ENCODE data around the gene MAPK4. TPM values are rescaled to one million over a fixed set of nuclear protein-coding genes. Genes with fewer than 3 reads are reported as not detected.

Gene MAPK4
- total RNA-seq, 1 donor from 2014 or later = not detected

GRCh38 chr18:50738098-50738757 is 178.3 kb downstream of the MAPK4 start:
- H3K27me3 Mint-ChIP-seq (ENCODE audit: insufficient read depth) = no peaks in the 10 kb centered on the region
- H3K4me1 Mint-ChIP-seq (ENCODE audit: low read depth) = no peaks in the 10 kb centered on the region
- no peaks in the 10 kb centered on the region for H3K36me3 Mint-ChIP-seq (ENCODE audit: low read depth)
- intact Hi-C loops (cut with micrococcal nuclease) = no loop called here
- H3K9me3 Mint-ChIP-seq = no peaks in the 10 kb centered on the region
- no peak overlapping the region for H3K4me3 Mint-ChIP-seq
- no peak for DNase-seq (ENCODE audit: low spot score)
- H3K27ac Mint-ChIP-seq = no peak overlapping the region

- H3K27me3 Mint-ChIP-seq (ENCODE audit: insufficient read depth) = no peaks in the 10 kb centered on the region
- no peak overlapping the region for H3K4me3 Mint-ChIP-seq
- no peak for DNase-seq (ENCODE audit: low spot score)
- no peak overlapping the region for H3K27ac Mint-ChIP-seq
- intact Hi-C loops (cut with micrococcal nuclease) = no loop called here
- H3K4me1 Mint-ChIP-seq (ENCODE audit: low read depth) = no peaks in the 10 kb centered on the region
- no peaks in the 10 kb centered on the region for H3K36me3 Mint-ChIP-seq (ENCODE audit: low read depth)
- no peaks in the 10 kb centered on the region for H3K9me3 Mint-ChIP-seq
These were observed 183.1 kb downstream of the MAPK4 start for GRCh38 chr18:50742952-50743351.

DNA sequence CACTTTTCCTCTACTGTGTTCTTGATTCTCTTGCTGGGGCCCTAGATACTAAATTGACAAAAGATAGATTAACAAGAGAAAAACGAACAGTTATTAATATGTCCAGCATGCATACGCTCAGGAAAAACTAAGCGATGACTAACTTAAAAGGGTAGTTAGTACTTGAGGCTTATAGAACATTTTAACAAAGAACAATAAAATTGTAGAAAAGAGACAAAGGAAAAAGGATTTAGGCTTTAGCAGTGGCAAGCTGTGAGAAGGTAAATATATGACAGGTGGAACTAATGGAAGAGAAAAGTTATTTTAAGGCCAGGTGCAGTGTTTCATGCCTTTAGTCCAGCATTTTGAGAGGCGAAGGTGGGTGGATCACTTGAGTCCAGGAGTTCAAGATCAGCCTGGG is 184.4 kb downstream of the MAPK4 start:
- DNase-seq (ENCODE audit: low spot score) = no peak
- Mint-ChIP-seq H3K27ac (no peak overlapping the region), H3K36me3 (ENCODE audit: low read depth) (no peaks in the 10 kb centered on the region), H3K4me1 (ENCODE audit: low read depth) (no peaks in the 10 kb centered on the region), H3K27me3 (ENCODE audit: insufficient read depth) (no peaks in the 10 kb centered on the region), H3K9me3 (no peaks in the 10 kb centered on the region), H3K4me3 (no peak overlapping the region)
- intact Hi-C loops (cut with micrococcal nuclease) = no loop called here

- intact Hi-C loops (cut with micrococcal nuclease) = no loop called here
- no peak for DNase-seq (ENCODE audit: low spot score)
- Mint-ChIP-seq H3K36me3 (ENCODE audit: low read depth) (no peaks in the 10 kb centered on the region), H3K4me3 (no peak overlapping the region), H3K27ac (no peak overlapping the region), H3K27me3 (ENCODE audit: insufficient read depth) (peaks cover 2% of the 10 kb centered on the region), H3K4me1 (ENCODE audit: low read depth) (no peaks in the 10 kb centered on the region), H3K9me3 (no peaks in the 10 kb centered on the region)
These were observed 186.1 kb downstream of the MAPK4 start for GRCh38 chr18:50745945-50746344.

GRCh38 chr18:50747849-50748242 is 188.0 kb downstream of the MAPK4 start:
- Mint-ChIP-seq H3K27me3 (ENCODE audit: insufficient read depth) (peaks cover 2% of the 10 kb centered on the region), H3K4me3 (no peak overlapping the region), H3K36me3 (ENCODE audit: low read depth) (no peaks in the 10 kb centered on the region), H3K27ac (no peak overlapping the region), H3K9me3 (no peaks in the 10 kb centered on the region), H3K4me1 (ENCODE audit: low read depth) (no peaks in the 10 kb centered on the region)
- DNase-seq (ENCODE audit: low spot score) = no peak
- intact Hi-C loops (cut with micrococcal nuclease) = no loop called here

- Mint-ChIP-seq H3K27me3 (ENCODE audit: insufficient read depth) (peaks cover 2% of the 10 kb centered on the region), H3K9me3 (no peaks in the 10 kb centered on the region), H3K36me3 (ENCODE audit: low read depth) (no peaks in the 10 kb centered on the region), H3K27ac (no peak overlapping the region), H3K4me1 (ENCODE audit: low read depth) (no peaks in the 10 kb centered on the region), H3K4me3 (no peak overlapping the region)
- DNase-seq (ENCODE audit: low spot score) = no peak
- intact Hi-C loops (cut with micrococcal nuclease) = no loop called here
These were observed 188.6 kb downstream of the MAPK4 start for GRCh38 chr18:50748243-50749229.

GRCh38 chr18:50749421-50749820 is 189.5 kb downstream of the MAPK4 start:
- H3K9me3 Mint-ChIP-seq = no peaks in the 10 kb centered on the region
- H3K27ac Mint-ChIP-seq = no peak overlapping the region
- H3K4me1 Mint-ChIP-seq (ENCODE audit: low read depth) = no peaks in the 10 kb centered on the region
- no peaks in the 10 kb centered on the region for H3K36me3 Mint-ChIP-seq (ENCODE audit: low read depth)
- H3K27me3 Mint-ChIP-seq (ENCODE audit: insufficient read depth) = peaks cover 2% of the 10 kb centered on the region
- no peak for DNase-seq (ENCODE audit: low spot score)
- intact Hi-C loops (cut with micrococcal nuclease) = no loop called here
- H3K4me3 Mint-ChIP-seq = no peak overlapping the region

- Mint-ChIP-seq H3K36me3 (ENCODE audit: low read depth) (no peaks in the 10 kb centered on the region), H3K27ac (no peak overlapping the region), H3K4me3 (no peak overlapping the region), H3K27me3 (ENCODE audit: insufficient read depth) (peaks cover 2% of the 10 kb centered on the region), H3K9me3 (no peaks in the 10 kb centered on the region), H3K4me1 (ENCODE audit: low read depth) (no peaks in the 10 kb centered on the region)
- no peak for DNase-seq (ENCODE audit: low spot score)
- intact Hi-C loops (cut with micrococcal nuclease) = no loop called here
These were observed 190.1 kb downstream of the MAPK4 start for GRCh38 chr18:50749945-50750344.

DNA sequence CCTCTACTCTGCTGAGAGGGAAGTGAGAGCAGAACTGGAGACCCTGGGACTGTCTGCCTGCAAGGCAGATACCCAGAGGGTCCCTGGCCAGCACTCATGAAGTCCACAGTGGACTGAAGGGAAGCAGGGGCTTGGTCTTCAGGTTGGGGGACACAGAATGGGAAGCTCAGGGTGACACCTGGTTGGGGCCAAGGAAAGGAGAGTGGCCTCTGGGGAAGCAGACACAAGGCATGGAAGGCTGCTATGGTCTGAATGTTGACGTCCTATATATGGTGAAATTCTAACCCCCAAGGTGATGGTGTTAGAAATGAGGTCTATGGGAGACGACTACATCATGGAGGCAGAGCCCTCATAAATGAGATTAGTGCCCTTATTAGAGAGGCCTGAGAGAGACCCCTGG is 190.7 kb downstream of the MAPK4 start:
- intact Hi-C loops (cut with micrococcal nuclease) = no loop called here
- no peak overlapping the region for H3K4me3 Mint-ChIP-seq
- peaks cover 5% of the 10 kb centered on the region for H3K27me3 Mint-ChIP-seq (ENCODE audit: insufficient read depth)
- no peak for DNase-seq (ENCODE audit: low spot score)
- no peak overlapping the region for H3K27ac Mint-ChIP-seq
- no peaks in the 10 kb centered on the region for H3K9me3 Mint-ChIP-seq
- H3K4me1 Mint-ChIP-seq (ENCODE audit: low read depth) = no peaks in the 10 kb centered on the region
- H3K36me3 Mint-ChIP-seq (ENCODE audit: low read depth) = no peaks in the 10 kb centered on the region

DNA sequence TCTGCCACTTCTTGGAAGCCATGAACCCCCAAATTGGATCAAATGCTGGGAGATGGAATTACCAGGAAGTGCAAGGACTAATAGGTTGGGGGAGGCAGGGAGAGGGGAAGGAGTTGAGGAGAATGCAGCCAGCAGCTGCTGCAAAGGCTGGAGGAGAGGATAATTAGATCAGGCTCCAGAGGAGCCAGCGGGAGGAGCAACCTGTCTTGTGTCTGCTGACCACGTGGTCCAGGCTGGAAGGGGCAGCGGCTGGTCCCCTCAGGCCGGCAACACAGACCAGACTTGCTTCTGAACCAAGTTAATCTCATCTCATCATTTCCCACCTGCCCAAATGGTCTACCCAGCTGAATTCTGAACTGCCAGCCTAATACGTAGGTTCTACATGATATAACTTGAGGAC is 191.6 kb downstream of the MAPK4 start:
- Mint-ChIP-seq H3K27me3 (ENCODE audit: insufficient read depth) (peaks cover 5% of the 10 kb centered on the region), H3K27ac (no peak overlapping the region), H3K9me3 (no peaks in the 10 kb centered on the region), H3K4me1 (ENCODE audit: low read depth) (no peaks in the 10 kb centered on the region), H3K4me3 (no peak overlapping the region), H3K36me3 (ENCODE audit: low read depth) (no peaks in the 10 kb centered on the region)
- no peak for DNase-seq (ENCODE audit: low spot score)
- intact Hi-C loops (cut with micrococcal nuclease) = no loop called here

DNA sequence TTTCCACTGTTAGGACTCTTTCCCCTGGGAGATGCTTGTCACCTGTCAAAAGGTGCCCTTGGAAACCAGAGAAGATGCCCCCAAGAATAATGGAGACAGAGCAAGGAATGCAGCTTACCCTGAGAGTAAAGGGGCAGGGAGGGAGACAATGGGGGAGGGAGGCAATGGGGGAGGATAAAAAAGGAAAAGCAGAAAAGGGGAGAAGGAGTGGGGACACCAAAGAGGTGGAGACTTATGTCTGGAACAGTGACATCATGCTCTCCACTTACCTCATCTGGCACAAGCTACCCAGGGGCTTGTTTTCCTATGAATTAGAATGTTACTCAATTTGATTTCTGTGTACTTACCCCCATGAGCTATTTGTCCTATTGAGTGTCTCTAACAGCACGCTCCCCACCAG is 192.1 kb downstream of the MAPK4 start:
- H3K36me3 Mint-ChIP-seq (ENCODE audit: low read depth) = no peaks in the 10 kb centered on the region
- H3K9me3 Mint-ChIP-seq = no peaks in the 10 kb centered on the region
- H3K4me1 Mint-ChIP-seq (ENCODE audit: low read depth) = no peaks in the 10 kb centered on the region
- no peak overlapping the region for H3K4me3 Mint-ChIP-seq
- no peak overlapping the region for H3K27ac Mint-ChIP-seq
- intact Hi-C loops (cut with micrococcal nuclease) = no loop called here
- DNase-seq (ENCODE audit: low spot score) = no peak
- peaks cover 5% of the 10 kb centered on the region for H3K27me3 Mint-ChIP-seq (ENCODE audit: insufficient read depth)

GRCh38 chr18:50753311-50753710 is 193.4 kb downstream of the MAPK4 start:
- no peaks in the 10 kb centered on the region for H3K4me1 Mint-ChIP-seq (ENCODE audit: low read depth)
- H3K27ac Mint-ChIP-seq = no peak overlapping the region
- no peaks in the 10 kb centered on the region for H3K36me3 Mint-ChIP-seq (ENCODE audit: low read depth)
- no peaks in the 10 kb centered on the region for H3K9me3 Mint-ChIP-seq
- DNase-seq (ENCODE audit: low spot score) = no peak
- no peak overlapping the region for H3K4me3 Mint-ChIP-seq
- peaks cover 5% of the 10 kb centered on the region for H3K27me3 Mint-ChIP-seq (ENCODE audit: insufficient read depth)
- intact Hi-C loops (cut with micrococcal nuclease) = no loop called here

DNA sequence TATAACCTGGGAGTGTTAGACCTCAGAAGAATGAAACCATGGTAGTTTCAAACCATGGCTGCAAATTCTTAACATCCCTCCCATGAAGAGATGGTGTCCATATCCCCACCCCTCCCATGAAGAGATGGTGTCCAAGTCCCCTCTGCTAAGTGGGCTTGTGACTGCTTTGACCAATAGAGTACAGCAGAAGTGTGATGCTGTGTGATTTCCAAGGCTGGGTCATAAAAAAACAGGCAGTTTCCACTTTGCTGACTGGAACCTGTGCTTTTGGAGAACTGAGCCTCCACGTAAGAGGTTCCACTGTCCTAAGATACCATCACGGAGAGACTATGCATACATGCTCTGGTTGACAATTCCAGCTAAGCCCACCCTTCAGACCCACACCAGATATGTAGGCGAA is 194.4 kb downstream of the MAPK4 start:
- H3K9me3 Mint-ChIP-seq = no peaks in the 10 kb centered on the region
- no peaks in the 10 kb centered on the region for H3K36me3 Mint-ChIP-seq (ENCODE audit: low read depth)
- intact Hi-C loops (cut with micrococcal nuclease) = no loop called here
- H3K27ac Mint-ChIP-seq = no peak overlapping the region
- peaks cover 5% of the 10 kb centered on the region for H3K27me3 Mint-ChIP-seq (ENCODE audit: insufficient read depth)
- H3K4me1 Mint-ChIP-seq (ENCODE audit: low read depth) = no peaks in the 10 kb centered on the region
- H3K4me3 Mint-ChIP-seq = no peak overlapping the region
- DNase-seq (ENCODE audit: low spot score) = no peak

Measured in activated T-helper 1 cell treated with anti-CD3 and anti-CD28 coated beads, Interleukin-12 subunit alpha, Interleukin-12 subunit beta, Interleukin-2, Interleukin-4 antibody, amounts not matched to agents 30 ng/mL and 10 ng/mL and 1 ng/mL, durations not matched to agents 14 hours and 24 hours and 36 hours (primary cell).